HG03354 (cell line): Measurements from ENCODE around the gene METTL27.
"Not testable (repeated sequence)": the region's sequence is repeated elsewhere in the genome, so short reads cannot be mapped to it uniquely, and the experiment has no call there.

Source experiments
- ATAC-seq: cut with Tn5 transposase; IDR thresholded peaks from one replicate; pipeline ENCODE4 v1.9.1; 2021; ENCODE audit warnings: mild to moderate bottlenecking; ENCODE audit not compliant: unreplicated experiment, poor library complexity, severe bottlenecking

METTL27 gene

DNA sequence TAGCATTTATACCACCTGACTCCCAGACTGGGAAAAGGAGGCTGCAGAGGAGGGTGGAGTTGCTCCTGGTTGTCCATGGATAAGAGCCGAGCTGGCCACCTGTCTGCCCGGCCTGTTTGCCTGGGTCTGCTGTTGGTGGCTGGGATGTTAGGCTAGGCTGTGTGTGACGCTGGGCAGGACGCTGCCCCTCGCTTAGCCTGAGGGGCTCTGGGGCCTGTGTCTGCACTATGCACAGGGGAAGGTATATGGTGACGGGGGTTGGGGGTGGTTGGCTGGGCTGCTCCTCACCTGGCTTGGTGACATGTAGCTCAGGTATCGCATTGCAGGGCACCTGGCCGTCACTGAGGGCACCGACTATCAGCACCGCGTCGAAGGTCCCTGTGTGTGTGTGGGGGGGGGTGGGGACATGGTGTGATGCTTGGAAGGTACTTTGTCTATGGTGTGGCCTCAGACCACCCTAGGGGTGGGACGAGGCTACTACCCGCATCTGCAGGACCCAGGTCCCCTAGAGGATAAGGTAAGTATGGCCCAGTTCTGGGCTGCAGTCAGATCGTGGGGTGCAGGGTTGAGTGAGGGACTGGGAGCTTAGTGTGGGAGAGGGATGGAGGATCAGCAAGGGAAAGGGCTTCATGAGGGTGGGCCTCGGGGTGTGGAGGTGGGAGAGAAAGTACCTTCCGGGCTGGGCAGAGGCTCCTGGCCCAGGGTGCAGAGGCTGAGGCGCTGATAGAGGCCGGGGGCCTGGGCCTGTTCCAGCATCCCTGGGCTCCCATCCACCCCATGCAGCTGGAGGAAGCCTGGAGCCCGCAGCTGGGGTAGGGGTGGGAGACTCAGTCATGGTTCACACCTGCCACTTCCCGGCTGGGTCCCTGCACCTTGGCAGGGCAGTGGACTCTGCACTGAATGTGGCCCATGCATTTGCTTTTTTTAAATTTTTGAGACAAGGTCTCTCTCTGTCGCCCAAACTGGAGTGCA is 2.3 kb downstream of the METTL27 start:
- no peak for ATAC-seq

DNA sequence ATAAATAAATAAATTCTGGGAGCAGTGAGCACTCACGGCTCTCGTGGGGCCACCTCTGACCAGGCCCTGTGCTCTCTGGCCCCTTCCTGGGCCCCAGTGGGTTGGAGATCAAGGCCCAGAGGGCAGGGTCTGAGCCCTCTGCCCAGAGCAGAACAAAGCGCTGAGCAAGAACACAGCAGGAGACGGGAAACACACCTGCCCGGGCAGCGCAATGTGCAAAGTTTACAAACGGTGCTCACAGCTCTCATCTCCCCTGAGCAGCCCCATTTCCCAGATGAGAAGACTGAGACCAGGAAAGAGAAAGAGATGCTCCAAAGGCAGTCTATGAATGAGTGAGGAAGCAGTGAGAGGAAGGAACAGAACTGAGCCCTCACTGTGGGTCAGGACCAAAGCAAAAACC is 3.0 kb downstream of the METTL27 start:
- no peak for ATAC-seq

DNA sequence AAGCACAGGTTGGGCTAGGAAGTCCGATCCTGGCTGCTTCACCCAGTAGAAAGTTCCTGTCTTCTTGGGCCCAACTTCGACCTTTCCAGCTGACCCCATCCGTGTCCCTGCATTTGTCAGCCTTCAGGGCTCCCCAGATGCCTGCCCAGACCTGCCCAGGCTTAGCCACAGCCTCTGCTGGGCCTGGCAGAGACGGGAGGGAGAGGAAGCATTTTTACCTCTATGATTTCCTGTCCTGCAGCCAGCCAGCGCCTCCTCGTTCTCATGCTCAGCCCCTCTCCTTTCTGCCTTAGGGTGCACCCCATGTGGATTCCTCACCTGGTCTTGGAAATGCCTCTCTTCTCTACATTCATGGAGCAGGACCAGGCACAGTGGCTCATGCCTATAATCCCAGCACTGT is 3.7 kb downstream of the METTL27 start:
- no peak for ATAC-seq

DNA sequence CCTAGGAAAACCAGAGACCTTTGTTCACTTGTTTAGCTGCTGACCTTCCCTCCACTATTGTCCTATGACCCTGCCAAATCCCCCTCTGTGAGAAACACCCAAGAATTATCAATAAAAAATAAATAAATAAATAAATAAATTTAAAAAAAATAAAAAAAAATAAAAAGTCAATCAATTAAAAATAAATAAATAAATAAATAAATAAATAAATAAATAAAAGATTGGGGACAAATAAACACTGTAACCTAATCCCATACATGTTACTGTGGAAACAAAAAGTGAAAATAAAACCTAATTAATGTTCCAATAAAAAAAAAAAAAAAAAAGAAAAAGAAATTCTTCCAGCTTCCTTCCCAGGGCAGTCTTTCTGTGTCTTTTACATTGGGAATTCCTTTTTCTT is 5.1 kb downstream of the METTL27 start:
- not testable (repeated sequence) for ATAC-seq

DNA sequence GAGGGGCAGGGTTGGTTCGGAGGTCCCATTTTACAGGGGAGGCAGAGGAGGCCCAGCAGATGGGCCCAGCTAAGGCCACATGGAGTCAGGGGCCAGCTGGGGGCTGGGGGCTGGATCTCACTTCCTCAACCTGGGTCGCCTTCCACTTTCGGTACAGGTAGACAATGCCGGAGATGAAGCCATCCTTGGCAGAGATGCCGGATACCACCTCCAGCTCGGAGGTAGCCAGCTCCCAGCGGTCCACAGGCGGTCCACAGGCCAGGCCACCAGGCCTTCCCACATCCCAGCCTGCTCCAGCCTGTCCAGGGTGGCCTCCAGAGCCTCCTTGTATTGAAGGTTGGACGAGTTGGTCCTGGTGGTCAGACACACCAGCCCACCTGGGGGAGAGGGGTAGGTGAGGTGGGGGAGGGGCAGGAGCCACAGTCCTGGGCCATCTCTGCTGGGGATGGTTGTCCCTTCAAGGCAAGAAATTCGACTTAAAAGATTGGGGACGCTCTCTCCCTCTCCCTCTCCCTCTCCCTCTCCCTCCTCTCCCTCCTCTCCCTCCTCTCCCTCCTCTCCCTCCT is 7.6 kb downstream of the METTL27 start:
- ATAC-seq = no peak

- no peak for ATAC-seq
Measured at GRCh38 chr7:73833251-73833919, 8.9 kb downstream of the METTL27 start.

DNA sequence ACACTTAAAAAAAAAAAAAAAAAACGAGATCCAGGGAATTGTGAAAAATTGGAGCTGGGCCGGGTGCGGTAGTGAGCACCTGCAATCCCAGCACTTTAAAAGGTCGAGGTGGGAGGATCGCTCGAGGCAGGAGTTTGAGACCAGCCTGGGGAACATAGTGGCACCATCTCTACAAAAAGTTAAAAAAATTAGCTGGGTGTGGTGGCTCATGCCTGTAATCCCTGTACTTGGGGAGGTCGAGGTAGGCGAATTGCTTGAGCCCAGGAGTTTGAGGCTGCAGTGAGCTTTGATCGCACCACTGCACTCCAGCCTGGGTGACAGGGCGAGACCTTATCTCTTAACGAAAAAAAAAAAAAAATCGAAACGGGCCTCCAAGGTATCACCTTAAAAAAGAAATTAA is 9.5 kb downstream of the METTL27 start:
- ATAC-seq = no peak

DNA sequence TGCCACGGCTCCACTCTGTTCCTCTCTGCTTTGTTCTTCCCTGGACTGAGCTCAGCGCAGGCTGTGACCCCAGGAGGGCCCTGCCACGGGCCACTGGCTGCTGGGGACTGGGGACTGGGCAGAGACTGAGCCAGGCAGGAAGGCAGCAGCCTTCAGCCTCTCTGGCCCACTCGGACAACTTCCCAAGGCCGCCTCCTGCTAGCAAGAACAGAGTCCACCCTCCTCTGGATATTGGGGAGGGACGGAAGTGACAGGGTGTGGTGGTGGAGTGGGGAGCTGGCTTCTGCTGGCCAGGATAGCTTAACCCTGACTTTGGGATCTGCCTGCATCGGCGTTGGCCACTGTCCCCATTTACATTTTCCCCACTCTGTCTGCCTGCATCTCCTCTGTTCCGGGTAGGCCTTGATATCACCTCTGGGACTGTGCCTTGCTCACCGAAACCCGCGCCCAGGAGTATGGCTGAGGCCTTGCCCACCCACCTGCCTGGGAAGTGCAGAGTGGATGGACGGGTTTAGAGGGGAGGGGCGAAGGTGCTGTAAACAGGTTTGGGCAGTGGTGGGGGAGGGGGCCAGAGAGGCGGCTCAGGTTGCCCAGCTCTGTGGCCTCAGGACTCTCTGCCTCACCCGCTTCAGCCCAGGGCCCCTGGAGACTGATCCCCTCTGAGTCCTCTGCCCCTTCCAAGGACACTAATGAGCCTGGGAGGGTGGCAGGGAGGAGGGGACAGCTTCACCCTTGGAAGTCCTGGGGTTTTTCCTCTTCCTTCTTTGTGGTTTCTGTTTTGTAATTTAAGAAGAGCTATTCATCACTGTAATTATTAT is 10.3 kb downstream of the METTL27 start:
- no peak for ATAC-seq

GRCh38 chr7:73831584-73831833 is 10.8 kb downstream of the METTL27 start:
- ATAC-seq = no peak

DNA sequence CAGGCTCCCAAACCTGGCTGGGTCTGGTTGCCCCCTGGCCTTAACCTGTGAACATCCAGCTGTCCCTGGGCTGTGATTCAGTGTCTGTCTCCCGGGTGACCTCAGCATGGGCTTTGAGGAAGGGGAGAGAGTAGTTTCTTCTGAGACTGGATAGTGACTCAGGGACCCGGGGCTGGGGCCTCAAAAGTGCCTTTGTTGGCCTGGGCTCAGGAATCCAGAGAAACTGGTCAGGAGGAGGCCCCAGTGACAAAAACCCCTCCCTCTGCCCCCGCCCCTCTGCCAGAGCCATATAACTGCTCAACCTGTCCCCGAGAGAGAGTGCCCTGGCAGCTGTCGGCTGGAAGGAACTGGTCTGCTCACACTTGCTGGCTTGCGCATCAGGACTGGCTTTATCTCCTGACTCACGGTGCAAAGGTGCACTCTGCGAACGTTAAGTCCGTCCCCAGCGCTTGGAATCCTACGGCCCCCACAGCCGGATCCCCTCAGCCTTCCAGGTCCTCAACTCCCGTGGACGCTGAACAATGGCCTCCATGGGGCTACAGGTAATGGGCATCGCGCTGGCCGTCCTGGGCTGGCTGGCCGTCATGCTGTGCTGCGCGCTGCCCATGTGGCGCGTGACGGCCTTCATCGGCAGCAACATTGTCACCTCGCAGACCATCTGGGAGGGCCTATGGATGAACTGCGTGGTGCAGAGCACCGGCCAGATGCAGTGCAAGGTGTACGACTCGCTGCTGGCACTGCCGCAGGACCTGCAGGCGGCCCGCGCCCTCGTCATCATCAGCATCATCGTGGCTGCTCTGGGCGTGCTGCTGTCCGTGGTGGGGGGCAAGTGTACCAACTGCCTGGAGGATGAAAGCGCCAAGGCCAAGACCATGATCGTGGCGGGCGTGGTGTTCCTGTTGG is 11.4 kb downstream of the METTL27 start, which contains the start of gene CLDN4:
Gene CLDN4 (plus strand): TSS at position 316 of the 903 bp plus-strand sequence. CDS start 206 bp downstream, at position 522.
- ATAC-seq = no peak

DNA sequence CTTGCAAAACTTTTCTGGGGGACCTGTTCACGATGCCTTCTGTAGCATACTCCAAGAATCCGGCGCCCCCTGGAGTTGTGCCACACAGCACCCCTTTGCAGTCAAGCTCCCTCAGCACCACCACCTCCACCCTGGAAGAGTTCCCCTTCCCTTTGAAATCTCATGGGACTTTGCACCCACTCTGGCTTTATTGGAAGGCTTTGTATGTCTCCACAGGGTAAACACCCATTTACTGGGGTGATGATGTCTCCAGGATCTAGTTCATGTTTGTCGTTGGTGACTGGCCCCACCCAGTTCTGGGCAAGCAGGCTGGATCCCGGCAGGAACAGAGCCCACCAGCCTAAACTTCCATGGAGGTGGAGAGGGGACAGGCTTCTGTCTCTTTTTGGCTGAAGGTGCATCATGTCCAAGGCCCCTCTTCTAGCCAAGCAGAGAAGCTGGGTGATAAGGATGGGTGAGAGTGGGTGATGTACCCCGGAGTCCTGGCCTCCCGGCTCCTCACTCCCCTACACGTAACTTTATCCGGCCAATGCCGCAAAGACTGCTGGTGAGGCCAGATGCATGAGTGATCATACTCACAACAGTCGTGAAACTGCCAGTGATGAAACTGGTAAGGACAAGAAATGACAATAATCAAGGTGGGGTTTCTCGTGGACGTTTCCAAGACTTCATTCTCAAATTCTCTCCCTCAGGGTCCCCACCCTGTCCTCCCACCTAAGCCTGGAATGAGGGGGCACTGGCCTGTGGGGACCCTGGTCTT is 12.2 kb downstream of the METTL27 start:
- no peak for ATAC-seq

GRCh38 chr7:73829505-73829904 is 12.8 kb downstream of the METTL27 start:
- ATAC-seq = no peak

DNA sequence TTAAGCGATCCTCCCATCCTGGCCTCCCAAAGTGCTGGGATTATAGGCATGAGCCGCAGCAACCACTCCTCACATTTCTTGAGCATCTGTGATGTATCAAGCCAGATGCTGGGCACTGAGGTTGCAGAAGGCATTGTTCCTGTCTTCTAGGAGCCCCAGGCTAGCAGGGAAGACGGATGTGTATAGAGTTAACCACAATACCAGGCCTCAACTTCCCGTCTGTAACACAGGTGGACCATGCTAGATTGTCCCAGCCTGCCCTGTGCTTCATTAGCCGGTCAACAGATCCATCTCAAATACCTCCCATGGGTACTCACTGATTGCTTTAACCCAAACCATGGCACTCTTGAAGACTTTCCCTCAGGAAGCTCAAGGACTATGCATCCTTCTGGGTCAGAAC is 13.3 kb downstream of the METTL27 start:
- no peak for ATAC-seq

DNA sequence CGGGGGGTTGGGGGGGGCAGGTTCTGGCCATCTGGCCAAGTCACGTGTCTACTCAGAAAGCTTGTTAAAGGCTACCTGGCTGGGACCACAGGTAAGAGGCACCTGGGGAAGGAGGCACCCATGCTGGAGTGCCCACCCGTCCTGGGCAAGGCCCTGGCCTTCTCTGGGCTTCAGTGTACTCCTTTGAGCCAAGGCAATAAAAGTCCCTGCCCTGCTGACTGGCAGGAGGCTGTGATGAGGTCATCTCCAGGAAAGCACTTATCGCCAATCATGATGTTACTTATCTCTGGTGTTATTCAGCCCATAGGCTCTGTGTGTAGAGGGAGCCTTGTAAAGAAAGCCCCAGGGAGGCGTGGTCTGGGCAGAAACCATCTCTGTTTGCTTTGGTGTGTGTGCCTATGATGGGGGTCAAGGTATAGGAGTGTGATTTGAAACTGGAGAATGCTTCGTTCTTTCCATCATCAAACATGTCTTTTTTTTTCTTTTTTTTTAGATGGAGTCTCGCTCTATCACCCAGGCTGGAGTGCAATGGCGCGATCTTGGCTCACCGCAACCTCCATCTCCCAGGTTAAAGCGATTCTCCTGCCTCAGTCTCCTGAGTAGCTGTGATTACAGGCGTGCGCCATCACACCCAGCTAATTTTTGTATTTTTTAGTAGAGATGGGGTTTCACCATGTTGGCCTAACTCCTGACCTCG is 14.1 kb downstream of the METTL27 start:
- ATAC-seq = no peak

DNA sequence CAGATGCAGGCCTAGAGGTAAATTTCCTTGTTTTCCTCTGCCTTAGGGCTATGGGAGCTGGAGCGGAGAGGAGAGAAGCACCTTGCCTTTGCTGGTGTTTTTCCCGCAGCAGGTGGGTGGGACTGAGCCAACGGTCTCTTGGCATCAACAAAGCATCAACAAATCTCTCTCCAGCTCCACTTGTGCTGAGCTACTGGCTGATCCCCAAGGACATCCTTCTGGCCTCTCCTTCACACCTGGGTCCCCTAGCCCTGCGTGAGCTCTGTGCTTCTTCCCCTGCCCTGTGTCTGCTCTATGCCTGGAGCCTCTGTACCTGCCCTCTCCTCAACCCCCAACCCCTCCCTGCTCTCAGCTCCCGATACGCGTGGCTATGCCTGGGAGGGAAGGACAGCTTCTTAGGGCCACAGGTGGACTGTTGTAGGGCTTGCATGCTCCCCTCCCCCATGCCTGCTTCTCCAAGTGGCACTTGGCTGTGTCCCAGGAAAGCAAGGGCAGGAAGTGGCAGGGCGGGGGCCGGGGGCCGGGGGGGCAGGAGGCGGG is 14.7 kb downstream of the METTL27 start:
- ATAC-seq = no peak

DNA sequence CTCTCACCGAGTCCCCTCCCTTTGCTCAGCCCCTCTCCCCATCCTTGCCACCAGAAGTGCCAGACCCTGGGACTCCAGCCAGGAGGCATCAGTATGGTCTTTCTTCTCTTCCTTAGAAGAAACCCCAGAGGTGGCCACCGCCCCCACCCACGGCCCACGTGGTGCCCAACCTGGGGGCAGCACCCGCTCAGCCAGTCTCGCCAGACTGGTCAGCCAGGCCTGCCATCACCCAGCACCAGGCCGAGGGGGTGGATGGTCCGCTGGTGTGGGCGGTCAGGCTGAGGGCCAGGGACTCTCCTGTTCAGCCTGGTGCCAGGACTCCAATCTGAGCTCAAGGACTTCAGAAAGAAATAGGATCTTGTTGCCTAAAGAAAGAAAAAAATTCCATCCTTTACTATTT is 17.3 kb downstream of the METTL27 start:
- ATAC-seq = no peak

DNA sequence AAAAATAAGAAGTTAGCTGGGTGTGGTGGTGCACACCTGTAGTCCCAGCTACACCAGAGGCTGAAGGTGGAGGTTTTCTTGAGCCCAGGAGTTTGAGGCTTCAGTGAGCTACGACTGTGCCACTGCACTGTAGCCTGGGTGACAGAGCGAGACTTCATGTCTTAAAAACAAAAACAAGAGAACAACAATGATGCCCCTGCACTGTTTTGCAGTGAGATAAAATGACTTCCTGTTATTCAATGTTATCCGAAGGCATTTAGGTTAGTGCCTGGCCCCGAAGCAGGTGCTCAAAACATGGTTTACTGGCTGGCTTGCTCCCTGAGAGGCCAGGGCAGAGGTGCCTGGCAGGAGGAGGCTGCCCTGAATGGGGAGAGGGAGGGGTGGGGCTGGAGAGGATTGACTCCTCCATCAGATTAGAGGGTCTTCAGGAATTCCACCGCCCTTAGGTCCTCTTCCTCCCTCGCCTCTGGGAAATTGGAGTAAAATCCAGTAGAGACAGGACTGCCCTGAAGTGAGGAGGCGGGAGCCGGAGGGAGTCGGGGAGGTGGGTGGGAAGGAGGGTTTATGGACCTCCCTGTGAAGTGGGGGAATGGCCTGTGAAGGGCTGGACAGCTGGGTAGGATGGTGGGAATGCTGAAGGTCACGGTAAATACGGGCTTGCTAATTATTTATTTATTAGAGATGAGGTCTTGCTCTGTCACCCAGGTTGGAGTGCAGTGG is 18.3 kb downstream of the METTL27 start:
- ATAC-seq = no peak
